Urothelium cell line (cell line): Measurements from ENCODE around the gene SHKBP1.

Experiments used
- DNase-seq: peaks from one replicate; pipeline ENCODE4 v3.0.0; 2011; ENCODE audit warnings: low spot score, mixed read lengths
- FAIRE-seq: peaks from 2 replicates; lab custom pipeline; 2011; peaks lifted over from hg19 to GRCh38; lab: Jason Lieb, UNC

Gene SHKBP1

DNA sequence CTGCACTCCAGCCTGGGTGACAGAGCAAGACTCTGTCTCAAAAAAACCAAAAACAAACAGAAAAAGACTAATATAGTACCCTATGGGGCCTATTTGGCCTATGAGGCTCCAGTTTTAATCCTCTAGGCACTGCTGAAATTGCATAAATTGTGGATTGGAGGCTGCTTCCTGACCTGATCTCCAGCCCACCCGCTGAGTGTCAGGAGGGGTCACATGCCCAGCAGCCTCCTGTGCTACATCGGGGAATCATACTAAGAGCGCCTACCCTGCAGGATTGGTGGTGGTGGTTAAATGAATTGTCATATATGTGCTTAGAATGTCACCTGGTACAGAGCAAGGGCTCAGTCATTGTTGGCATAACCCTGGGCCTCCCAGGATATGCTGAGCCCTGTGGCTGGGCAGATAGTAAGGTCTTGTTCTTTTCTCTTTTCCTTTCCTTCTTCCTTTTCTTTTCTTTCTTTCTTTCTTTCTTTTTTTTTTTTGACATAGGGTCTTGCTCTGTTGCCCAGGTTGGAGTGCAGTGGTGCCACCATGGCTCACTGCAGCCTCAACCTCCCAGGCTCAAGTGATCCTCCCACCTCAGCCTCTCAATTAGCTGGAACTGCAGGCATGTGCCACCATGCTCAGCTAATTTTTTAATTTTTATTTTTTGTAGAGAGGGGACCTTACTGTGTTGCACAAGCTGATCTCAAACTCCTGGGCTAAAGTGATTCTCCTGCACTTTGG lies 55.8 kb downstream of the SHKBP1 start:
- no peak for DNase-seq
- FAIRE-seq, result no peak

DNA sequence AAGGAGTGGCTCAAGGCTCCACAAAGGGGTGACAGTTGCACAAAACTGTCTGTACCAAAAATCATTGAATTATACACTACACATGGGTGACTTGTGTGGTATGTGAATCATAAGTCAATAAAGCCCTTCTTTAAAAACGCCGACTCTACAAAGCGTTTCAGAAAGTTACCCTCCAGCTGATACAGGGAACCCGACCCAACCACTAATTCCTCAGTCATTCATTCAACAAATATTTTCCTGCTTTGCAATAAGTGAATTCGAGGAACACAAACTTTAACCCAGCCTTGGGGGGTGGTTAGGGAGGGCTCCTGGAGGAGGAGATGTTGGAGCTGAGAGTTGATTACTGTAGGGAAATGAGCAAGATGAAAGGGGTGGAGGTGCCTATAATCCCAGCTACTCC lies 56.5 kb downstream of the SHKBP1 start:
- DNase-seq, result no peak
- no peak for FAIRE-seq

DNA sequence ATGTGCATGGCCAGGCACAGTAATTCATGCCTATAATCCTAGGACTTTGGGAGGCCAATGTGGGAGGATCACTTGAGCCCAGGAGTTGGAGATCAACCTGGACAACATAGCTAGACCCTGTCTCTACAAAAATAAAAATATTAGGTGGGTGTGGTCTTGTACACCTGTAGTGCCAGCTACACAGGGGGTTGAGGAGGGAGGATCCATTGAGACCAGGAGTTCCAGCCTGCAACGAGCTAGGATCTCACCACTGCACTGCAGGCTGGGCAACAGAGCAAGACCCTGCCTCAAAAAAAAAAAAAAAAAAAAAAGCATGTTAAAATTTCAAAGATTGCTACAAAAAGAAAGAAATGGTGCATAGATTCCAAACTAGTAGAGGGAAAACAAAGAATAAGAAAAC lies 61.7 kb downstream of the SHKBP1 start:
- DNase-seq, result no peak
- FAIRE-seq, result no peak

DNA sequence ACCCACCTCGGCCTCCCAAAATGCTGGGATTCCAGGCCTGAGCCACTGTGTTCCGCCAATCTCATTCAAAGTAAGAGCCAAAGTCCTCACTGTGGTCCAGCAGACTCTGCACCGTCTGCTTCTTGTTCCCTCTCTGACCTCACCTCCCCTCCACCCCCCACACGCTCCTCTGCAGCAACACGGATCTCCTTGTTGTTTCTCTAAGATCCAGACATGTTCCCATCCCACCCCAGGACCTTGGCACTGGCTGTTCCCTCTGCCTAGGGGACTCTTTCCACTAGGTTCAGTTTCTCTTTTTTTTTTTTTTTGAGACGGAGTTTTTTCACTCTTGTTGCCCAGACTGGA lies 62.9 kb downstream of the SHKBP1 start:
- FAIRE-seq, result no peak

DNA sequence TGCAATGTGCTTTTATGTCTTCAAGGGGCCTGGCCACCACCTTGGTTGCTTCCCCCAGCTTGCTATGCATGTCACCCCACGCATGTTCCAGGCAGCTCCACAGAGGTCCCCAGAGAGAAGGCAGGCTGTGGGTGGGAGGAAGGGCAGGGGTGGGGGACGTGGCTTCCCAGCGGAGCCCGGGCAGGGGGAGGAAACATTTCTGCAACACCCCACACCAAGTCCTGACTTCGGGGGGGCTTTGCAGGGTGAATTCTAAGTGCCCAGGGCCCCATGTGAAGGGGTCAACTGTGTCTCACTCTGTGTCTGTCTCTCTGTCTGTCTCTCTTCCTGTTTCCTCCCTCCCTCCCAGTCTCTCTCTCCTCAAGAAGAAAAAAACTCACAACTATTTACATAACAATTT lies 64.1 kb downstream of the SHKBP1 start:
- no peak for FAIRE-seq
- DNase-seq, result no peak

More for the DNA sequence above, 62.9 kb downstream of the SHKBP1 start:
- no peak for DNase-seq
